Natural killer cell (primary cell): Measurements from ENCODE around the gene AP1S3. TPM values are rescaled to one million over a fixed set of nuclear protein-coding genes. Genes with fewer than 3 reads are reported as not detected.
"Not testable (repeated sequence)": the region's sequence is repeated elsewhere in the genome, so short reads cannot be mapped to it uniquely, and the experiment has no call there.

Source experiments
- ATAC-seq, 3 donors: fragments of 150-1000 bp in 2 of 3; fragments of 200-7000 bp in 1 of 3; cut with Tn5 transposase; 1 replicate in 1 of 3; 2 replicates in 2 of 3; pipeline ENCODE4 v1.10.0; 2021; ENCODE audit warnings: mild to moderate bottlenecking in 2 of 3, moderate library complexity in 2 of 3
- DNase-seq, 2 donors: peaks; one replicate each; pipeline versions ENCODE4 v3.0.0 to v3.0.0-alpha.2; 2013 to 2021; ENCODE audit warnings: mixed read lengths in 1 of 2
- H3K27ac ChIP-seq: one replicate; pipeline ENCODE4 v1.5.1; 2013; ENCODE audit warnings: mild to moderate bottlenecking, low read length
- H3K27me3 ChIP-seq: one replicate; pipeline ENCODE4 v1.6.1; 2013; ENCODE audit warnings: low read length; ENCODE audit not compliant: control insufficient read depth, insufficient read depth
- H3K36me3 ChIP-seq: one replicate; pipeline ENCODE4 v1.6.1; 2013; ENCODE audit warnings: low read length; ENCODE audit not compliant: control insufficient read depth, insufficient read depth
- H3K4me1 ChIP-seq: one replicate; pipeline ENCODE4 v1.6.1; 2013; ENCODE audit warnings: low read length; ENCODE audit not compliant: control insufficient read depth, insufficient read depth
- H3K4me3 ChIP-seq: one replicate; pipeline ENCODE4 v1.5.1; 2013; ENCODE audit warnings: low read length
- H3K9me3 ChIP-seq: one replicate; pipeline ENCODE4 v1.6.1; 2013; ENCODE audit warnings: low read length; ENCODE audit not compliant: control insufficient read depth, insufficient read depth
- H3K27ac Mint-ChIP-seq, 2 donors: one replicate each; pipeline ENCODE4 v1.8.0; 2022; ENCODE audit warnings: mild to moderate bottlenecking in 2 of 2, mixed read lengths in 2 of 2, moderate library complexity in 1 of 2
- H3K27me3 Mint-ChIP-seq, 2 donors: one replicate each; pipeline ENCODE4 v1.8.0; 2022; ENCODE audit warnings: low read depth in 2 of 2, mixed read lengths in 2 of 2
- H3K36me3 Mint-ChIP-seq: one replicate; pipeline ENCODE4 v1.8.0; 2022; ENCODE audit warnings: mixed read lengths
- H3K4me1 Mint-ChIP-seq, 2 donors: one replicate each; pipeline ENCODE4 v1.8.0; 2022; ENCODE audit warnings: mixed read lengths in 2 of 2
- H3K4me3 Mint-ChIP-seq: one replicate; pipeline ENCODE4 v1.8.0; 2022; ENCODE audit warnings: mild to moderate bottlenecking, moderate library complexity, mixed read lengths
- H3K9me3 Mint-ChIP-seq, 2 donors: one replicate each; pipeline ENCODE4 v1.8.0; 2022; ENCODE audit warnings: mixed read lengths in 2 of 2
- CTCF ChIP-seq: fragments of 200-600 bp; IDR thresholded peaks from one replicate; pipeline ENCODE4 v1.8.0; 2022; ENCODE audit warnings: antibody characterized with exemption
- WGBS: methylation state at CpG from one replicate; pipeline ENCODE4 v1.1.7; 2013; ENCODE audit warnings: missing lambda C conversion rate; ENCODE audit not compliant: insufficient coverage; 5-methylcytosine and 5-hydroxymethylcytosine counted together
- intact Hi-C: fragments of 100-400 bp; cut with micrococcal nuclease; formaldehyde crosslinking; loops from one replicate; pipeline ENCODE4 v1.14.2; 2022
- total RNA-seq, 4 donors: library from RNA; stranded (reverse); fragments of 120-200 nt in 1 of 4; gene quantifications; one replicate each; pipeline versions ENCODE4 v1.2.3 to v1.2.4, GENCODE V29; 2013 to 2022

AP1S3 gene
- total RNA-seq, 3 donors from 2014 or later (not counting 1 experiment from before 2014, with no cell fraction given), result 4.5 to 5.2 (median 5.0) TPM

- TF ChIP-seq CTCF, result no peak
- Mint-ChIP-seq H3K27me3 (no peaks in the 10 kb centered on the region), H3K27ac (peak overlapping the region in 1 of 2 donors; percentile 24), H3K4me3 (no peak overlapping the region), H3K9me3 (no peaks in the 10 kb centered on the region), H3K4me1 (no peaks in the 10 kb centered on the region), H3K36me3 (peaks cover 29% of the 10 kb centered on the region)
- Histone ChIP-seq H3K27ac (no peak overlapping the region), H3K9me3 (no peaks in the 10 kb centered on the region), H3K4me3 (no peak overlapping the region), H3K4me1 (no peaks in the 10 kb centered on the region), H3K27me3 (no peaks in the 10 kb centered on the region), H3K36me3 (peaks cover 39% of the 10 kb centered on the region)
- ATAC-seq (no peak), DNase-seq (no peak)
- WGBS, result 97% methylated on average over 3 of the region's 3 CpGs
- intact Hi-C loops, result no loop called here
Observed at GRCh38 chr2:223873672-223874071, 36.3 kb upstream of the AP1S3 start.

- H3K27ac Mint-ChIP-seq, intact Hi-C loops, H3K27me3 ChIP-seq, H3K4me3 ChIP-seq, H3K4me3 Mint-ChIP-seq, H3K9me3 Mint-ChIP-seq, H3K4me1 ChIP-seq, ATAC-seq, H3K9me3 ChIP-seq, H3K27ac ChIP-seq, H3K27me3 Mint-ChIP-seq, H3K4me1 Mint-ChIP-seq, DNase-seq: not testable (repeated sequence)
- WGBS, result 91% methylated on average over 1 of the region's 2 CpGs
- peaks cover 30% of the 10 kb centered on the region for H3K36me3 ChIP-seq
- H3K36me3 Mint-ChIP-seq, result peaks cover 20% of the 10 kb centered on the region
Observed at GRCh38 chr2:223872772-223873171, 35.4 kb upstream of the AP1S3 start.

GRCh38 chr2:223871661-223872060 is 34.3 kb upstream of the AP1S3 start:
- intact Hi-C loops, DNase-seq, H3K4me3 Mint-ChIP-seq, H3K4me1 ChIP-seq, H3K27me3 Mint-ChIP-seq, H3K4me3 ChIP-seq, H3K4me1 Mint-ChIP-seq, ATAC-seq, H3K36me3 Mint-ChIP-seq, H3K9me3 Mint-ChIP-seq, H3K27ac ChIP-seq, H3K27me3 ChIP-seq, H3K9me3 ChIP-seq: not testable (repeated sequence)
- peak overlapping the region in 1 of 2 donors; percentile 17 for H3K27ac Mint-ChIP-seq
- 97% methylated on average over 12 of the region's 12 CpGs for WGBS
- H3K36me3 ChIP-seq, result peaks cover 19% of the 10 kb centered on the region

- Histone ChIP-seq H3K9me3 (no peaks in the 10 kb centered on the region), H3K36me3 (peaks cover 12% of the 10 kb centered on the region), H3K27ac (no peak overlapping the region), H3K4me3 (no peak overlapping the region), H3K4me1 (peaks cover 5% of the 10 kb centered on the region), H3K27me3 (no peaks in the 10 kb centered on the region)
- intact Hi-C loops, result no loop called here
- no peak for DNase-seq
- Mint-ChIP-seq H3K4me3 (no peak overlapping the region), H3K9me3 (no peaks in the 10 kb centered on the region), H3K36me3 (peaks cover 7% of the 10 kb centered on the region), H3K4me1 (peaks cover 7 to 9% of the 10 kb centered on the region in 2 donors), H3K27me3 (no peaks in the 10 kb centered on the region), H3K27ac (peak overlapping the region; percentile 17 to 54)
- TF ChIP-seq CTCF, result no peak
- ATAC-seq, result no peak
- WGBS, result 91% methylated on average over 6 of the region's 7 CpGs
Observed at GRCh38 chr2:223870840-223871611, 33.6 kb upstream of the AP1S3 start.
